ENCODE data around the gene HOXB13. TPM values are rescaled to one million over a fixed set of nuclear protein-coding genes. Genes with fewer than 3 reads are reported as not detected.

HOXB13 gene
- total RNA-seq, 2 donors from 2014 or later, result not detected

DNA sequence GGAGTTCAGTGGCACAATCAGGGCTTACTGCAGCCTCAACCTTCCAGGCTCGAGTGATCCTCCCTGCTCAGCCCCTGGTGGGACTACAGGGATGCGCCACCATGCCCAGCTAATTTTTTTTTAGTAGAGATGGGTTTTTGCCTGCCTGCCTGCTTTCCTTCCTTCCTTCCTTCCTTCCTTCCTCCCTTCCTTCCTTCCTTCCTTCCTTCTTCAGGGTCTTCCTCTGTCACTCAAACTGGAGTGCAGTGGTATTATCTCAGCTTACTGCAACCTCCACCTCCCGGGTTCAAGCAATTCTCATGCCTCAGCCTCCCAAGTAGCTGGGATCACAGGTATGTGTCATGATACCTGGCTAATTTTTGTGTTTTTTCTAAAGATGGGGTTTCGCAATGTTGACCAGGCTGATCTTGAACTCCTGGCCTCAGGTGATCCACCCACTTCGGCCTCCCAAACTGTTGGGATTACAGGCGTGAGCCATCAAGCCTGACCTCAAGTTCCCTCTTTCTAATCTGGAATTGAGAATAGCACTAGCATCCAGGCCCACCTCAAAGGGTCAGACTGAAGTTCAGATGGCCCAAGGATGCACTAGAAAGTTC, 51.5 kb downstream of the HOXB13 start:
- no peaks in the 10 kb centered on the region for H3K9me3 Mint-ChIP-seq
- Histone ChIP-seq H3K4me1 (ENCODE audit: control insufficient read depth, insufficient read depth, low read length) (no peaks in the 10 kb centered on the region), H3K27me3 (ENCODE audit: control insufficient read depth, insufficient read depth, low read length, poor library complexity, severe bottlenecking) (peaks cover 100% of the 10 kb centered on the region), H3K9ac (ENCODE audit: extremely low read depth, low read length, poor library complexity, severe bottlenecking) (no peak overlapping the region), H3K4me3 (ENCODE audit: low read length) (no peak overlapping the region), H3K9me3 (ENCODE audit: control insufficient read depth, low read length) (no peaks in the 10 kb centered on the region), H3K27ac (ENCODE audit: low read depth, low read length) (no peak overlapping the region), H3K36me3 (ENCODE audit: control insufficient read depth, insufficient read depth, low read length) (no peaks in the 10 kb centered on the region)
- TF ChIP-seq, protein P1, sequence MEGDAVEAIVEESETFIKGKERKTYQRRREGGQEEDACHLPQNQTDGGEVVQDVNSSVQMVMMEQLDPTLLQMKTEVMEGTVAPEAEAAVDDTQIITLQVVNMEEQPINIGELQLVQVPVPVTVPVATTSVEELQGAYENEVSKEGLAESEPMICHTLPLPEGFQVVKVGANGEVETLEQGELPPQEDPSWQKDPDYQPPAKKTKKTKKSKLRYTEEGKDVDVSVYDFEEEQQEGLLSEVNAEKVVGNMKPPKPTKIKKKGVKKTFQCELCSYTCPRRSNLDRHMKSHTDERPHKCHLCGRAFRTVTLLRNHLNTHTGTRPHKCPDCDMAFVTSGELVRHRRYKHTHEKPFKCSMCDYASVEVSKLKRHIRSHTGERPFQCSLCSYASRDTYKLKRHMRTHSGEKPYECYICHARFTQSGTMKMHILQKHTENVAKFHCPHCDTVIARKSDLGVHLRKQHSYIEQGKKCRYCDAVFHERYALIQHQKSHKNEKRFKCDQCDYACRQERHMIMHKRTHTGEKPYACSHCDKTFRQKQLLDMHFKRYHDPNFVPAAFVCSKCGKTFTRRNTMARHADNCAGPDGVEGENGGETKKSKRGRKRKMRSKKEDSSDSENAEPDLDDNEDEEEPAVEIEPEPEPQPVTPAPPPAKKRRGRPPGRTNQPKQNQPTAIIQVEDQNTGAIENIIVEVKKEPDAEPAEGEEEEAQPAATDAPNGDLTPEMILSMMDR (conservative IDR thresholded peaks at IDR 0.05), result peak; percentile 22
- peaks cover 99% of the 10 kb centered on the region for H3K27me3 Mint-ChIP-seq (ENCODE audit: insufficient read depth)
- WGBS, 2 experiments (ENCODE audit: insufficient coverage in 1 of 2, insufficient read length in 1 of 2), result 81 to 85% methylated on average over 5 to 6 of the region's 6 CpGs
- no peaks in the 10 kb centered on the region for H3K36me3 Mint-ChIP-seq (ENCODE audit: low read depth)
- no peak overlapping the region for H3K27ac Mint-ChIP-seq
- DNase-seq, result no peak
- H3K4me1 Mint-ChIP-seq, result peaks cover 7% of the 10 kb centered on the region
- H3K4me3 Mint-ChIP-seq, result no peak overlapping the region

Small RNA genes within 50 kb of the gene (microRNA-seq; reads per million reads assigned to microRNA genes)
- gene MIR3185 (ENCODE audit: borderline microRNAs expressed), result not detected

Other genes with a start within 250 kb of the HOXB13 start
- not detected for gene HOXB1, start 197.7 kb downstream of the HOXB13 start, total RNA-seq
- under 1 TPM in 1 of 2 donors, not detected in 1; 0.22 TPM for gene HOXB2, start 183.6 kb downstream of the HOXB13 start, total RNA-seq
- not detected for gene HOXB4, start 150.4 kb downstream of the HOXB13 start, total RNA-seq
- gene HOXB3, start 138.5 kb downstream of the HOXB13 start, total RNA-seq, result not detected
- gene HOXB5, start 135.0 kb downstream of the HOXB13 start, total RNA-seq, result not detected
- not detected for gene HOXB6, start 123.8 kb downstream of the HOXB13 start, total RNA-seq
- not detected for gene HOXB7, start 117.7 kb downstream of the HOXB13 start, total RNA-seq
- gene HOXB8, start 113.5 kb downstream of the HOXB13 start, total RNA-seq, result not detected
- not detected for gene HOXB9, start 102.4 kb downstream of the HOXB13 start, total RNA-seq
- not detected for gene PRAC1, start 6.2 kb downstream of the HOXB13 start, total RNA-seq
- not detected for gene PRAC2, start 5.6 kb downstream of the HOXB13 start, total RNA-seq
- gene TTLL6, start 88.5 kb upstream of the HOXB13 start, total RNA-seq, result 1 to 10 TPM in 1 of 2 donors, under 1 TPM in 1; 0.49 to 2.1 TPM
- gene CALCOCO2, start 102.3 kb upstream of the HOXB13 start, total RNA-seq, result 10 to 100 TPM; 38.4 to 45.2 TPM
- gene ATP5MC1, start 164.0 kb upstream of the HOXB13 start, total RNA-seq, result 10 to 100 TPM; 52.9 to 59.8 TPM
- gene UBE2Z, start 179.7 kb upstream of the HOXB13 start, total RNA-seq, result 10 to 100 TPM; 90.2 to 99.0 TPM
- gene SNF8, start 216.1 kb upstream of the HOXB13 start, total RNA-seq, result 100 to 1,000 TPM; 152 to 175 TPM
- 1 to 10 TPM in 1 of 2 donors, not detected in 1; 1.1 TPM for gene GIP, start 239.8 kb upstream of the HOXB13 start, total RNA-seq

All from endodermal cell (in vitro differentiated cells).